Measurements from ENCODE around the gene TLX1.

TLX1 gene

DNA sequence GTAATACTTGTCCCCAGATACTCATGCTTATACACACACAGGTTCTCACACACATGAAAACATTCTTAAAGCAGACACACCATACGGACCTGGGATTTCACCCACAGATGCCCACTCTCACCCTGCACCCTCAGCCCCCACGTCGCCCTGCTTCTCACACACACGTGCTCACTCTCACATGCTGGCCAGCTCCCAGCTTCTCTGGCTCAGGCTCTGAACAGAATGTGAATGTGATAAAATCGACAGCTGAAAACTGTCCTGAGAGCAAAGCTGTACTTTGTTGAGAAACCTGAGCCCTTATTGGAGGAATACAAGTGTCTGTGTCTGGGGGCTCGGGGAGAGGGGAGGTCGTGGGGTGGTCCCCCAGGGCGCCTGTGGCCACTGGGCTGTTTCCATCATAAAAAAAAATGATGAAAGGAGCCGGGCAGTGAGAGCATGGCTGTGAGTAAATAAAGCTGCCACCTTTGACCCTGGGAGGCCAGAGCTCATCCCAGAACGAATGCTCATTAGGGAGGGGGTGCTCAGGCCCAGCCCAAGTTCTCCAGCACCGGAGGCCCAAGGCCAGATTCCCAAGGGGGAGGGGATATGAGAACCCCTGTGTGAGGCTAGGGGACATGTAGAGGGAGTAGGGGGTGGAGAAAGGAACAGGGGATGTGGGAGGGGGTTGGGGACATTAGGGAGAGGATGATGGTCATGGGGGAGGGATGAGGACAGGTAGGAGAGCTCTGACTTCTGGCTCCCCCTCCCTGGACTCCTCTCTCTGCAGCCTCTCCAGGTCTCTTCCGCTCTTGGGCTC is 18.1 kb upstream of the TLX1 start:
- DNase-seq (ENCODE audit: low read depth in 2 of 2): no peak

GRCh38 chr10:101113890-101114403 is 17.2 kb upstream of the TLX1 start:
- DNase-seq (ENCODE audit: low read depth in 2 of 2): no peak

- no peak for DNase-seq (ENCODE audit: low read depth in 2 of 2)
Observed at GRCh38 chr10:101114646-101115045, 16.5 kb upstream of the TLX1 start.

DNA sequence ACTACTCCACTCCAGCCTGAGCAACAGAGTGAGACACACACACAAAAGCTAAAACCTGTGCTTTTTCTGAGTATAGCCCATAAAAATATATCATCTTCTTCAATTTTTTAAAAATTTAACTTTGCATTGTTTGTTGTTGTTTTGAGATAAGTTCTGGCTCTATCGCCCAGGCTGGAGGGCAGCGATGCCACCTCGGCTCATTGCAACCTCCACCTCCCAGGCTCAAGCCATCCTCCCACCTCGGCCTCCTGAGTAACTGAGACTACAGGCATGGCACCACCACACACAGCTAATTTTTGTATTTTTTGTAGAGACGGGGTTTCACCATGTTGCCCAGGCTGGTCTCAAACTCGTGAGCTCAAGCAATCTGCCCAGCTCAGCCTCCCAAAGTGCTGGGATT is 14.3 kb upstream of the TLX1 start:
- DNase-seq (ENCODE audit: low read depth in 2 of 2): no peak

GRCh38 chr10:101118031-101118430 is 13.1 kb upstream of the TLX1 start:
- DNase-seq (ENCODE audit: low read depth in 2 of 2): no peak

GRCh38 chr10:101120520-101120883 is 10.6 kb upstream of the TLX1 start:
- no peak for DNase-seq (ENCODE audit: low read depth in 2 of 2)

GRCh38 chr10:101120884-101121653 is 10.0 kb upstream of the TLX1 start:
- DNase-seq (ENCODE audit: low read depth in 2 of 2): no peak

DNA sequence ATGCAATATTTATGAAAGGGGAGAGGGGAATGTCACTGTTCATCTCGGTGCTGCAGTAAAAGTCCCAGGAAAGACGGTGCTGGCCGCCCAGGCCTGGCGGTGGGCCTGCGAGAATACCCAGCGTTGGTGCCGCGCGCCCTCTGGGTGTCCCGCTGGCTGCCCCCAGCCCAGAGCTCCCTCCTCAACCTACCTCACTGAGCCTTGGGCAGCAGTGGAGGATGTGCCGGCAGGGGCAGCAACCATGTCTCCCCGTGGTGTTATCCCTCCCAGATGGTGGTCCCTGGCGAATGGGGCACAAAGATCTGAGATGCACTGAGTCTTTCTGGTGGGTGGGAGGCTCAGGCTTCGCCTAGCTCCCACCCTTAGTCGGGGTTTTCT is 9.5 kb upstream of the TLX1 start:
- no peak for DNase-seq (ENCODE audit: low read depth in 2 of 2)

GRCh38 chr10:101122270-101123084 is 8.6 kb upstream of the TLX1 start:
- no peak for DNase-seq (ENCODE audit: low read depth in 2 of 2)

DNA sequence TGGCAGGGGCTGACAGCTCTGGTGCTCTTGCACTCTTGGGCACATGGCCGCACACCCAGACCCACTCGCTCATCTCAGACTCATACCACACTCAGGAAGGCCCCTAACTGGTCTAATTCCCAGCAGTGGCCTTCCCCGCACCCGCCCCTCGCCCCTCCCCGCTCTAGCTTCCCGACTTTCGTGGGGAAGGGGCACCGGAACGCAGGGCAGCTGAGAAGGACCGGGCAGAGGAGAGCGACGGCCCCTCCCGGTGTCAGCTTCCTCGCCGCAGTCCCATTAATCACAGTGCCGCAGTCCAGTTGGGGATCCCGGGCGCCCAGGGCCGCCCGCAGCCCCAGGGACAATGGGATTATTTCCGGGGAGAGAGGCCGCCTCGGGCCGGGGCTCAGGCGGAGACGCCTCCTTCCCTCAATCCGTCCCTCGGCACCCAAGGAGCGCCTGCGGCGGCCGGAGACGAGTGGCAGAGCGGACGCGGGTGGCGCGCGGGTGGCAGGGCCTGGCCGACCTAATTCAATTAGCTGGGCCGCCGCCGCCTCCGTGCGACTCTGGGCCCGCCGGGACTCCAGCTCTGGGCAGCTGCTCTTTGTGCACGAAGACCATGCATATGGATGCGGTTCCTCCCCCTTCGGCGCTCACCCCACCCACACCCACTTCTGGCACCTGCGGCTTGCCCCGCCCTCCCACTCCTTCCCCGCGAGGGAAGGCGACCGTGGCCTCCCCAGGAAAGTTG is 7.8 kb upstream of the TLX1 start:
- DNase-seq (ENCODE audit: low read depth in 2 of 2): no peak

- no peak for DNase-seq (ENCODE audit: low read depth in 2 of 2)
Observed at GRCh38 chr10:101123815-101124617, 7.1 kb upstream of the TLX1 start.

DNA sequence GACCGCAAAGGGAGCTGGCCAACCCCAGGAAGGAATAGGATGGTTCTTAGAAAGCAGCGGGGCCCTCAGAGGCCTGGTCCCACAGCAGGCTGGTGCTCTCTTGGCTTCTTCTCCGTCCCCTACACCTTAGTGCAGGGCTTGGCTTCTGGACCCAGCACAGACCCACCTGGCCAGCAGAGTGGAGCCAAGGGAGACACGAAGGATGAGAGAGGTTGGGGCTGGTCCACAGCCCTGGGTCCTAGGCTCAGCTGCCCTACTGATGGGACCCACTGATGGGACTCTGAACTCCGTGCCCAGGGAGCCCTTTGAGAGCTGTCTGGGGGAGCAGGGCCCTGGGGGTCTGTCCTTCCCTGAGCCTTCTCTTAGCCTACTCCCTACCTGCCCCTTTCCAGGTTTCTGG is 6.2 kb upstream of the TLX1 start:
- no peak for DNase-seq (ENCODE audit: low read depth in 2 of 2)

- DNase-seq (ENCODE audit: low read depth in 2 of 2): no peak
Observed at GRCh38 chr10:101126684-101127628, 4.1 kb upstream of the TLX1 start.

- DNase-seq (ENCODE audit: low read depth in 2 of 2): no peak
Observed at GRCh38 chr10:101130141-101130540, 959 bp upstream of the TLX1 start.

GRCh38 chr10:101131962-101132635 is 999 bp downstream of the TLX1 start:
- no peak for DNase-seq (ENCODE audit: low read depth in 2 of 2)

DNA sequence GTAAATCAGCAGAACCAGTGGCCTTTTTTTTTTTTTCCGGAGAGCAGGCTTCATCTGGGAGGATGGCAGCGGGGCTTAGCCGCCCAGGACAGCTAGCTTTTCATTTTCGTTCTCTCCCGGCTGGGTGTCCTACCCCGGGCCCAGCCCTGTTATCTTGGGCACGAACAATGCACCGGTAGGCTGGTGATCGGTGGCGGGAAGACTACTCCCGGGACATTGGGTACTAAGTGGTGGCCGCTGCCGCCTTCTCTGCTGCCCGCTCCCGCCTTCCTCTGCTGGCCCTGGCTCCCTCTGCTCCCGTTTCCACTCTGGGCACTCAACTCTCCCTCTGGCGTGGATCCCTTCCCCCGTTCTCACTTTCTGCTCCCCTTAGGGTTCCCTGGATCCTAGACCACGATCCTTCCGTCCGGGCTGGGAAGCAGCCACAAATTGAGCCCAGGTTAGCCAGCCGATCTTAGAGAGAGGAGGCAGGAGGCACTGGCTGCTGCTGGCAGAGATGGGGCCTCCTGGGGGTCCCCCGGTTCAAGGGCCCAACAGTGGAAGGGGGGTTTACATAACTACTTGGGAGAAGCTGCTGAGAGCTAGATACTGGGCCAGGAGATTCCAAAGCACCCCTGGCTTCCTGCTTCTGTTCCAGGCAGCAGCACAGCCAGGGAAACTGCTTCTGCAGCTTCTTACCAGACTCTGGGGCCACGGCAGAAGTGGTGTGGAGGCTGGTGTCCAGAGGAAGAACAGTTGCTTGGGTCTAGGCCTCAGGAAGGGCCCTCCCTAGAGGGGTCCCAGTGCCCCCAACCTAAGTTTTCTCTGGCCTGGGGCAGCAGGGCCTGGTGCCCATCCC is 1.8 kb downstream of the TLX1 start:
- no peak for DNase-seq (ENCODE audit: low read depth in 2 of 2)

DNA sequence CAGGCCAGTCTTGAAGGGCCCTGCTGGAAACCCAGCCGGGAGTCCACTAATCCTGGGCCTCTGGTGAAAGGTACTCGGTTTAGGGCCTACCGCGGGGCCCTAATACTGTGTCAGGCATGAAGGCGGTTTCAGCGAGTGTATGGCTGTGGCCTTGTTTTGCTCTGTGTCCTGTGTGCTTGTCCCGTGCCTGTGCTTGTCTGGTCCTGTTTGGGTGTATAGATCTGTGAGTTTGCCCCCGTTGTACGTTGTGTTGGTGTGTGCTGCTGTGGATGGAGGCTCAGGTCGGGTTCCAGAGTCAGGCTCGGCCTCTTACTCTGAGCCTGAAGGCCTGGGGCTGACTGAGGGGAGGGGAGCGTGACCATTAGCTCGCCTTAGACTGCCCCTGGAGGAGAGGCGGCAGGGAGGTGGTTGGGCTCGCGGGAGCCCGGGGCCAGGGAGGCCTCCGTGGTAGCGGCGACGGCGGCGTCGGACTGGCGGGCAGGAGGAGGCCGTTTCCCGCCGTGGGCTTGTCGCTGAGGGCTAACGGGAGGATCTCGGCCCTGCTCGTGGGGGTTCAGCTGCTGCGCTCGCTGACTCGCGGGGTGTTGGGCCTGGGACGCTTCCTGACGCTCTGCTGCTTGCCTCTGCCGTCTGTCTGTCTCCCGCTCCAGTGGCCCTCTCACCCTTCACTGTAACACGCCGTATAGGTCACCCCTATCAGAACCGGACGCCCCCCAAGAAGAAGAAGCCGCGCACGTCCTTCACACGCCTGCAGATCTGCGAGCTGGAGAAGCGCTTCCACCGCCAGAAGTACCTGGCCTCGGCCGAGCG is 2.6 kb downstream of the TLX1 start:
- DNase-seq (ENCODE audit: low read depth in 2 of 2): no peak
